MG63 (cell line): Measurements from ENCODE around the gene KRT5. TPM values are rescaled to one million over a fixed set of nuclear protein-coding genes. Genes with fewer than 3 reads are reported as not detected.
"Not testable (repeated sequence)": the region's sequence is repeated elsewhere in the genome, so short reads cannot be mapped to it uniquely, and the experiment has no call there.

Experiments
- DNase-seq: peaks from one replicate; pipeline ENCODE4 v3.0.0-alpha.2; 2020
- H3K27me3 ChIP-seq: fragments of 250-450 bp; sonication (Bioruptor Pico); 2 replicates; pipeline ENCODE4 v1.5.1; 2020; ENCODE audit warnings: mild to moderate bottlenecking, moderate library complexity
- H3K36me3 ChIP-seq: fragments of 250-450 bp; sonication (Bioruptor Pico); 2 replicates; pipeline ENCODE4 v1.5.1; 2020; ENCODE audit warnings: mild to moderate bottlenecking, moderate library complexity
- H3K4me3 ChIP-seq: fragments of 250-450 bp; sonication (Bioruptor Pico); 2 replicates; pipeline ENCODE4 v1.5.1; 2020; ENCODE audit warnings: mild to moderate bottlenecking, moderate library complexity
- H3K9me3 ChIP-seq: fragments of 250-450 bp; sonication (Bioruptor Pico); 2 replicates; pipeline ENCODE4 v1.5.1; 2020; ENCODE audit warnings: mild to moderate bottlenecking, moderate library complexity
- total RNA-seq: library from RNA; depleted of rRNA; stranded (reverse); fragments of >200 nt; shearing (Covaris generic); gene quantifications from 2 replicates; pipeline ENCODE4 v1.2.3, GENCODE V29; 2014; ENCODE audit warnings: low replicate concordance

KRT5 gene
- total RNA-seq, 1 experiment from 2014 or later, result 0.23 TPM

DNA sequence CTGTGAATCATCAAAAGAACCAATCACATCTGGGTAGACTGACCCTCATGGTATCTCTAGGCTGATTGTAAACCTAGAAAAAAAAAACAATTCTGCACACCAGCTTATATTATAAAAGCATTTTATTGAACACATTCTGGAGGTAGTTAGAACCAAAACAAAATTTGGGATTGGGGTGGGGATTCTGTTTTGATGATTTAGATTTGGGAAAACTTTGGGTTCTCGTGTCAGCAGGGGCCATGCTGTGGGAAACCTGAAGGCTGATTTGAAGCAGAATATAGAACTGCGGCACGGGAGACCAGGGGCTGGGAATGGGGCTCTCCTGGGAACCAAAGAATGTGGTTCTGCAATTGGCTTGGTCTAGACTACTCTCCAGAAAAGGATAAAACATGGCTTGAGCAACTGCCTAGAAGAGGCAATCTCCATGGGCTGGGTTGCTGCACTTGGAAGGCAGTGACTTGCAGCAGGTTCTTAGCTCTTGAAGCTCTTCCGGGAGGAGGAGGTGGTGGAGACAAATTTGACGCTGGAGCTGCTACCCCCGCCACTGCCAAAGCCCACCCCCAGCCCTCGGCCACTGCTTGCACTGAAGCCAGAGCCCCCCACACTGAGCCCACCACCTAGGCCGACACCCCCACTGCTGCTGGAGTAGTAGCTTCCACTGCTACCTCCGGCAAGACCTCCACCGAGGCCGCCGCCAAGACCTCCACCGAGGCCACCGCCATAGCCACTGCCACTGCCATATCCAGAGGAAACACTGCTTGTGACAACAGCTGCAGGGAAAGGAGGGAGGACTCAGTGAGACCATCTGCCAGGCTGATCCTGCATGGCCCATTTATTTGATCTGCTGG is 5.5 kb downstream of the KRT5 start:
- H3K4me3 ChIP-seq, result no peak overlapping the region
- peaks cover 12% of the 10 kb centered on the region for H3K9me3 ChIP-seq
- no peaks in the 10 kb centered on the region for H3K36me3 ChIP-seq
- H3K27me3 ChIP-seq, result no peaks in the 10 kb centered on the region
- no peak for DNase-seq

DNA sequence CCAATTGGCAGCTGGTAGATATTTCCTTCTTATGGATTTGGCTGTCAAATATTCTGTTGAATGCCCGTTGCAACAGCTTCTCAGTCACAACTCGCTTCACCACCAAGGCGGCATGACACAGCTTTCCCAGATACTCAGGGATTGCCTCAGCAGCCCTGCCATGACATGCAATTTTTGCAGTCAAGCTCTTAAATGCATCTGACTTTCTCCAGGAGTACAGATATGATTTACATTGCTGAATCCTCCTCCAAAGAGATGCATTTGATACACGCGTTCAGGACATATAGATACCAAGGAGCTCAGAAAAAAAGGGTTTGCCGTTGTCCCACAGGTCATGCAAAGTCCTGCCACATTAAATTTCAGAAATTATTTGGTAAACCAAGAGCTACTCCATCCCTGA is 6.5 kb downstream of the KRT5 start:
- Histone ChIP-seq H3K4me3 (no peak overlapping the region), H3K36me3 (no peaks in the 10 kb centered on the region), H3K9me3 (peaks cover 12% of the 10 kb centered on the region), H3K27me3 (no peaks in the 10 kb centered on the region)
- no peak for DNase-seq

DNA sequence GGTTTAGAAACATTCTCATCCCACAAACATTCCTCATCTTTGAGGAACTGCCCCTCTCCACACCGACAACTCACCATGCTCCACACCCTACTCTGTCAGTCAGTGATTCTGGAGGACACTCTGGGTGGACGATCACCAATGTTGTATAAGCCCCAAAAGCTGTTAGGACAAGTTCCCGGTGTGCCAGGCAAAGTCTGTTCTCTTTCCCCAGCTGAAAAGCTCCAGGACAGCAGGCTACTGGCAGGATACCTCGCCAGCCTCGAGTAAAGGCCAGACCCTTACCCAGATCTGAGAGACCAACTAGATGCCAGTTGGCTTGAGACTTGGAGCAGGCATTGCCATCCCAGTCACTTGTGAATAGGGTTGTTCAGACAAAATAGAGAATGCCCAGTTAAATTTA is 12.0 kb downstream of the KRT5 start:
- H3K27me3 ChIP-seq, result no peaks in the 10 kb centered on the region
- H3K9me3 ChIP-seq, result peaks cover 12% of the 10 kb centered on the region
- H3K4me3 ChIP-seq, result no peak overlapping the region
- no peak for DNase-seq
- H3K36me3 ChIP-seq, result no peaks in the 10 kb centered on the region

DNA sequence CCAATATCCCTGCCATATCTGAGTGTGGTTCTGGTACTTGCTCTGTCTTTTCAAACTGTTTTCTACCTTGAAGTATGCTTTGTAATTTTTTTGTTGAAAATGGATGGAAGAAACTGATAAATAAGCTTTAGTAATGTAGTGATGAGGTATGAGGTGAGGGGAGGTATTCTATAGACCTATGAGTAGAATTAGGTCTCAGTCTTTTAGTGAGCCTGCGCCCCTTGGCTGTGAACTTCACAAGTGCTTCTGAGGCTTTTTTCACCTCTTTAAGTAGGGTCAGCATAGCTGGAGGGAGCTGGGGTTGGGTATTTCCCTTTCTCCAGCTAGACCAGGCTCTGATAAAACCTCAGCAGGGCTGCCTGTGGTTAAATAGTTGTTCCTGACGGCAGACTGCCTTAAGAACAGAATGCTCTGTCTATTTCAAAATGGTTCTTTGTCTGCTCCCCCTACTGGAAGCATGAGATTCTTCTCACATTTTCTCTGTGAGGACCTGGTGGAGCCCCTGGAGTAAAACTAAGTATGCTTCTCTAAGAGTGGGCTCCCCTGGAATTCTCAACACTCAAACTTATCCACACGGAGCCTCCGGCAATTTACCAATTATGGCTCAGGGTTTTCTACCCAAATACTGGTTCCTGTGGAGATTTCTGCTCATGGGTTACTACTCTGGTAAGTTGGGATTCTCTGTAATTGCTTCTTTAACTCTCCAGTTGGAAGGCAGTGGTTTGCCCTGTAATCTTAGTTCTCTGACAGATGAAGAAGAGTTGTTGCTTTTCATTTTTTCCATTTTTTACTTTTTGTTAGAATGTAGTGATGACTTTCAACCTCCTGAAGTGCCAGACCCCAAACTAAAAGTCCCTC is 13.1 kb downstream of the KRT5 start:
- H3K27me3 ChIP-seq, result no peaks in the 10 kb centered on the region
- no peak for DNase-seq
- no peak overlapping the region for H3K4me3 ChIP-seq
- H3K36me3 ChIP-seq, result no peaks in the 10 kb centered on the region
- peaks cover 12% of the 10 kb centered on the region for H3K9me3 ChIP-seq

DNA sequence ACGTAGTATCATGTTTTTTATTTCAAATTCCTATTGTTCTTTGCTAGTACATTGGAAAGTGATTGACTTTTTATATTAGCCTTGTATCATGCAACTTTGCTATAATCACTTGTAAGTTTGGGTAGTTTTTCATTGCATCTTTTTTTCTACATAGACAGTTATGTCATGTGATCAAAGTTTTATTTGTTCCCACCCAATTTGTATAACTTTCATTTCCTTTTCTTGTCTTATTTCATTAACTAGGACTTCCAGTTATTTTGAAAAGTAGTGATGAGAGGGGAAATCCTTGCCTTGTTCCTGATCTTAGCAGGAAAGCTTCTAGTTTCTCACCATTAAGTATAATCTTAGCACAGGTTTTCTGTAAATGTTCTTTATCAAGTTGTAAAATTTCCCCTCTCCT is 17.3 kb downstream of the KRT5 start:
- no peak for DNase-seq
- no peaks in the 10 kb centered on the region; the same call in 1 of the 2 replicates for H3K9me3 ChIP-seq
- no peaks in the 10 kb centered on the region for H3K27me3 ChIP-seq
- H3K36me3 ChIP-seq, result no peaks in the 10 kb centered on the region
- H3K4me3 ChIP-seq, result no peak overlapping the region

DNA sequence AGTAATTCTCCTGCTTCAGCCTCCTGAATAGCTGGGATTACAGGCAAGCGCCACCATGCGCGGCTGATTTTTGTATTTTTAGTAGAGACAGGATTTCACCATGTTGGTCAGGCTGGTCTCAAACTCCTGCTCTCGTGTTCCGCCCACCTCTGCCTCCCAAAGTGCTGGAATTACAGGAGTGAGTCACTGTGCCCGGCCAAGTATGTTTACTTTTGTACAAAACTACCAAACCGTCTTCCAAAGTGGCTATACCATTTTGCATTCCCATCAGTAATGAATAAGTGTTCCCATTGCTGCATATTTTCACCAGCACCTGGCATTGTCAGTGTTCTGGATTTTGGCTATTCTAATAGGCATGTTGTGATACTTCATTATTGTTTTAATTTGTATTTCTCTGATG is 18.7 kb downstream of the KRT5 start:
- Histone ChIP-seq H3K27me3 (no peaks in the 10 kb centered on the region), H3K9me3 (no peaks in the 10 kb centered on the region; the same call in 1 of the 2 replicates), H3K36me3 (no peaks in the 10 kb centered on the region), H3K4me3 (no peak overlapping the region)
- peak; percentile 43 for DNase-seq

DNA sequence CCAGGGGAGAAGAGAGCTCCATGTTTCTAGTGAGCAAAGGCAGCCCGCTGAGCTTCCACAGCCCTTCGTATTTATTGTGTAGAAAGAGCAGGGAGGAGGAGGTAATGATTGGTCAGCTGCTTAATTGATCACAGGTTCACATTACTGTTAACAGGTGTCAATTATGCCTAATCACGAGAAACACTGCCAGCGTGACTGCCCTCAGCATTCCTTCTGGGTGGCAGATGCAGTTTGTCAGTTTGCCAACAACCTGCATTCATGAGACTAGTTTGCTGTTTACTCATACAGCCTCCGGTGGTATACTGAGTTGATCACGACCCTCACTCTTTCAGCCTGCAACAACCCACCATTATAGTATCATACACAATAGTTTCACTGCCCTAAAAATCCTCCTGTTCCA is 19.6 kb downstream of the KRT5 start:
- H3K9me3 ChIP-seq, DNase-seq, H3K36me3 ChIP-seq, H3K27me3 ChIP-seq, H3K4me3 ChIP-seq: not testable (repeated sequence)

DNA sequence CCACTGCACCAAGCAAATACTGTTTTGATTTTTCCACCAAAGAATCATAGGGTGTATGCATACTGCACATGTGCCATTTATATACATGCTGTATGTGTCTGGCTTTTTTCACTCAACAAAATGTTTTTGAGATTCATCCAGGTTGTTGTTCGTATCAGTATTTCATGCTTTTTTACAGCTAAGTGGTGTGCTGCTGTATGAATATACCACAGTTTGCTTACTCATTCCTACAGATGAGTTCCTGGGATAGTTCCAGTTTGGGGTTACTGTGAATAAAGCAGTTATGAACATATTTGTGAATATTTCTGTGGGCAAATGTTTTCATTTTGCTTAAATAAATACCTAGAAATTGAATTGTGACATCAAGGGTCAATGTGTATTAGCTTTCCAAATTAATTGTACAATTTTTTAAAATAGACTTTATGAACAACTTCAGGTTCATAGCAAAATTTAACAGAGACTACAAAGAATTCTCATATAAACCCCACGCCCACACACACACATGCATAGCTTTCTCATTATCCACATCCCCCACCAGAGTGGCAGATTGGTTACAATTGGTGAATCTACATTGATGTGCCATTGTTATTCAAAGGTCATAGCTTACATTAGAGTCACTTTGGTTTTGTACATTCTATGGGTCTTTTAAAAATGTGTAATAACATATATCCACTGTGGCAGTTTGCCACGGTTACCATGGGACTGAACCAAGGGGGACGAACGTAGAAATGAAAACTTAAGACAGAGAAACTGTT is 20.2 kb downstream of the KRT5 start:
- Histone ChIP-seq H3K9me3 (no peaks in the 10 kb centered on the region; the same call in 1 of the 2 replicates), H3K27me3 (no peaks in the 10 kb centered on the region), H3K36me3 (no peaks in the 10 kb centered on the region), H3K4me3 (no peak overlapping the region)
- no peak for DNase-seq

DNA sequence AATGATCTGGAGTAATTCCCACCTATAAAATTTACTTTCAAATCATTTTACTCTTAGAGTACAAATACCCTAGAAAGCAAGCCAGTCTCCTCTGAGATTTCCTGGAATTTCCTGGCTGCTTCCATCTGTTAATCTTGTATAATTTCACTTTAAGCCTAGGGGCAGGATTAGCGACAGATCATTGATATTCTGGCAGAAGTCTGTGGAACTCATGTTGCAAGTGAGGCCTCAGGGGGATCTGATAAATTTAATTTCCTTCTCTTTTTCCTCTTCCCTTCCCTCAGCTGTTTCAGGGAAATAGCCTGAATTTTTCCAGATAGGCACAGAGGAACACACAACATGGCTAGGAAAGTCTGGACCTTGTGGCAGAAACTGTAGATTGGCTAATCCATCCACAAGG is 21.2 kb downstream of the KRT5 start:
- Histone ChIP-seq H3K27me3 (no peaks in the 10 kb centered on the region), H3K36me3 (no peaks in the 10 kb centered on the region), H3K9me3 (no peaks in the 10 kb centered on the region; the same call in 1 of the 2 replicates), H3K4me3 (no peak overlapping the region)
- DNase-seq, result no peak

DNA sequence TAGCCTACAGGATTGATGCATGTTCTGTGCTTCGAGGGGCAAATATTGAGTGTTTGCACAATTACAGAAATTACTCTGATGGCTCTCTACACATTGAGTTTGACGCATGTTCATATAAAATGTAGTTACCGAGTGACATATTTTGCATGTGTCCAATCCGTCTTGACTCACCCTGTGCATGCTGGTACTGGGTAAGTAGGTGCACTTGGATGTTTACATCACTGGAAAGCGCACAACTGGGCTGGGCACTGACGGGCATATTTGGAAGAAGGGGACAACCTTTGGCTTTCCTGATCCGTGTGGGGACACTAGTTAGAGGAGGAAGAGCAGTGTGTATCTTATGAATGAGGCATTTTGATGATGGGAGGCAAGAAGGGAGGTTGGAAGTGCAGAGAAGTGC is 22.2 kb downstream of the KRT5 start:
- no peak overlapping the region for H3K4me3 ChIP-seq
- H3K27me3 ChIP-seq, result no peaks in the 10 kb centered on the region
- no peaks in the 10 kb centered on the region; the same call in 1 of the 2 replicates for H3K9me3 ChIP-seq
- no peak for DNase-seq
- H3K36me3 ChIP-seq, result no peaks in the 10 kb centered on the region

DNA sequence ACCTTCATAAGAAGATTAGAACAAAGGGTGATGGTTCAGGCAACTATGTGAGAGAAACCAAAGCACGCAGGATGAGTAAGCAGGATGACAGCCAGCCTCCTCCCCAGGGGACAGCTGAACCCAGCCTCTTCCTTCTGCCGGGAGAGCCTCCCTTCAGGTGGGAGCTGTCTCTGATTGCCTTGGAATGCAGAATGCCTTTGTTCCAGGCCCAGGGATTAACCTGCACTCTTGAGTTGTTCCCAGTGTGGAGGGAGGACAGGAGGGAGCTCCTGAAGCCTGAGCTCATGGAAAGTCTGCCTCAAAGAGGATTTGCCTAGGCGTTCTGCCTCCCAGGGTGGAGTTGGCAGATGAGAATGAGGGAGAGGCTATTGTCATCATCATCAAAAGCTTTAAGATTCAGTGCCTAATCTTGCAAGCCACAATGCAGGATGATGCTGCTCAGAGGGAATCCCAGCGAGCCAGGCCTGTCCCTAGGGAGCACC is 23.6 kb downstream of the KRT5 start:
- H3K27me3 ChIP-seq, result no peaks in the 10 kb centered on the region
- H3K36me3 ChIP-seq, result no peaks in the 10 kb centered on the region
- no peaks in the 10 kb centered on the region; the same call in 1 of the 2 replicates for H3K9me3 ChIP-seq
- H3K4me3 ChIP-seq, result no peak overlapping the region
- peak; percentile 84 for DNase-seq

DNA sequence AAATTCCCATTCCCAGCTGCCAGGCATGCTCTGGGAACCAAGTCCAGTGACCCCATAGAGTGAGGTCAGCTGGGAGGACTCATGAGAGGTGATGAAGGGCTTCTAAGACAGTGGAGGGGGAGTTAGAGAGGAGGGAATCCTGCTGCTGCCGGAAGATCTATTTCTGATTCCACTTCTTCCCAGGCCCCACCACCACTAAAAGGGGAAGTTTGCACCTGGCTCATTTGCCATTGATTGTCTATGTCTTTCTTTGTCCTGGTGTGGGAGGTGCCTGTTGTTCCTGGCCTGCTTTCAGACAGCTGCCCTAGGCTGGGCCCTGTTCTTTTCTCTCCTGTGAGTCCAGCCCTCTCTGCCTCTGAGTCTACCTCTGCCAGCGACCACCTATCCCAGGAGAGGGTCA is 24.1 kb downstream of the KRT5 start:
- H3K9me3 ChIP-seq, result no peaks in the 10 kb centered on the region; the same call in 1 of the 2 replicates
- no peaks in the 10 kb centered on the region for H3K36me3 ChIP-seq
- H3K27me3 ChIP-seq, result no peaks in the 10 kb centered on the region
- DNase-seq, result no peak
- H3K4me3 ChIP-seq, result no peak overlapping the region

DNA sequence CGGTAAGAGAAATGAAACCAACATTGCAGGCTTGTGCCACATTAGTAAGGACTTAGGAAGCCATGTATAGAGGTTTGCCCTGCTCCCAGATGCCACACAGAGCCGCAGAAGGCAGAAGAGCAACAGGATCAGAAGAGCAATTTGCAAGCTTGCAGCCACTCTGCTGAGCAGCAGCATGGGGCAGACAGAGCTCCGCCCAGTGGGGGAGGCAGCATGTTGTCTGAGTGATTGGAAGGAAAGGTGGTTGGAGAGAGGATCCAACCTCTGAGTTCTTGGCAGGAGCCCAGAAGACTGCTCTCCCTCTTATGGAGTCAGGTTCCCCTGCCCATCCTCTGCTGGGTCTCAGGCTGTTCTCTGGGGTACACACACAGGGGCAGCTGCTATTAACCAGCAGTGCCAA is 24.8 kb downstream of the KRT5 start:
- no peak for DNase-seq
- Histone ChIP-seq H3K27me3 (no peaks in the 10 kb centered on the region), H3K4me3 (no peak overlapping the region), H3K9me3 (no peaks in the 10 kb centered on the region; the same call in 1 of the 2 replicates), H3K36me3 (no peaks in the 10 kb centered on the region)

DNA sequence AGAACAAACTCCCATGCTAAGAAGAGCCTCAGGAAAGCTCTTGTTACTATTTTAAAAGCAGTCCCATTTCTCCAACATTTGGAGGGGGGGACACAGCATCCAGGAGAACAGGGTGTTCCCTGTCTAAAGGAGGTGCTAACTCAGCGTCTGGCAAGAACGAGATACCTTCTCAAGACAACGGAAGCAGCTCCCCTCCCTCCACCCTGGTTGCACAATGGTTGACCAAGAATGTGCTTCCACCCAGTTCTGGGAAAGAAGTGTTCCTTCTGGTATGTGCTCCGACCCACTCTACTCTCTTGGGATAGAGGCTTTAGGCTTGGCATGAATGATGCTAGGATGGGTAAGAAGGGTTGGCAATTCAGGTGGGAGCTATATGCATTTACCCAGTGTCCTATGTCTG is 25.7 kb downstream of the KRT5 start:
- Histone ChIP-seq H3K27me3 (no peaks in the 10 kb centered on the region), H3K4me3 (no peak overlapping the region), H3K36me3 (no peaks in the 10 kb centered on the region), H3K9me3 (no peaks in the 10 kb centered on the region)
- DNase-seq, result no peak

DNA sequence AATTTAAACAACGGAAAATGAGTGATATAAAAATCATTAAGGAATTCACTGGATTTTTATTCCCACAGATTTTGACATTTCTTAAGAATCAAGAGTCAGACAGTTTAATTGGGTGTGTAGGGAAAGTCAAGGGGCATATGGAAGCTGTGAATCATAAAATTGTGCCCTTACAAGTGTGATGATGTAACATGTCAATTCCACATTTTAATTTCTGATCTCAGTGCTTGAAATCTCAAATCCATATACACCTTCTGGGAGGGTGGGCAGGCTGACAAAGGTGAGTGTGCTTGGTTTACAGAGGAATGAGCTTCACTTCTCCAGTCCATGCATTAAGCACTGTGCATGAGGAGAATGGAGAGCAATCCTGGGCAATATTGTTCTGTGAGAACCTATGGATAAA is 26.1 kb downstream of the KRT5 start:
- Histone ChIP-seq H3K9me3 (no peaks in the 10 kb centered on the region), H3K27me3 (no peaks in the 10 kb centered on the region), H3K36me3 (no peaks in the 10 kb centered on the region), H3K4me3 (no peak overlapping the region)
- DNase-seq, result no peak

DNA sequence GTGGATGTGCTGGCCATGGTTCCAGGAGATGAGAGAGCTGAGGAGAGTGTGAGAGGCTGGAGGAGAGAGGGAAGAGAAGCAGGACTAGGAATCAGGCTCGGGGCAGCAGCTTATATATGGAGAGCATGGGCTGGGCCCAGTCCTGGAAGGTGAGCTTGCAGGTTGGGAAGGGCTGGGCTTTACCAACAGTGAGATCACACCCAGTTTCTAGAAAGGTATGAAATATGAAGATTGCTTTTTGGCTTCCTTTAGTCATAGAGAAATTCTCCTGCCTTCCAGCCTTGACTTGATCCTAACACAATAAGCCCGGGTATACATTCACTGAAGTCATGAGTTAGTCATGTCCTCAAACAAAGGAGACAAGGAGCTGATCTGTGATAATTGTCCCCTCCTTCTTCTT is 27.0 kb downstream of the KRT5 start, which contains the start of gene KRT6A:
KRT6A (minus strand) TSS at position 86 of the 400 bp plus-strand sequence; CDS start at position 17, 69 bp downstream.
- Histone ChIP-seq H3K9me3 (no peaks in the 10 kb centered on the region), H3K4me3 (no peak within 1 kb of the TSS), H3K36me3 (no peaks in the 10 kb centered on the region), H3K27me3 (no peaks in the 10 kb centered on the region)
- DNase-seq, result no peak

DNA sequence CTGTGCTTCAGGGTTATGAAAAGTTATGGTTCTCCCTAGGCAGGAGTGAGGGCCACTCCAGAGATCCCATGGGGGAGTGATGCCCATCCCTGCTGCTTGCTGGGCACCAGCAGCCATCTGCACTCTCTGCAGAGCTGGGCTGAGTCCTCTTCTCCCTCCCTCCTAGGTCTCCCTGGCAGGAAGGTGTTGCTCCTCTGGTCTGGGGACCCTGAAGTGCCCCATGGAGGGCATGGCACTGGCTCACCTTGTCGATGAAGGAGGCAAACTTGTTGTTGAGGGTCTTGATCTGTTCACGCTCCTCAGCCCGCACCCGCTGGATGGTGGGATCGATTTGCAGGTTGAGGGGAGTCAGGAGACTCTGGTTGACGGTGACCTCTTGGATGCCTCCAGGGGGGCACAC is 27.8 kb downstream of the KRT5 start:
- H3K4me3 ChIP-seq, H3K9me3 ChIP-seq, DNase-seq, H3K36me3 ChIP-seq, H3K27me3 ChIP-seq: not testable (repeated sequence)
